H7 (cell line): ENCODE results near the gene CCDC12. TPM values are rescaled to one million over a fixed set of nuclear protein-coding genes. Genes with fewer than 3 reads are reported as not detected.

Source experiments
- DNase-seq: peaks from one replicate; pipeline ENCODE4 v3.0.0; 2012
- H3K27me3 ChIP-seq: 2 replicates; pipeline ENCODE4 v1.6.0; 2011; ENCODE audit warnings: mild to moderate bottlenecking, low read length; ENCODE audit not compliant: control insufficient read depth, insufficient read depth
- H3K36me3 ChIP-seq: replicated peaks from 2 replicates; pipeline ENCODE4 v1.5.1; 2011; ENCODE audit warnings: low read length; ENCODE audit not compliant: control insufficient read depth, insufficient read depth
- H3K4me3 ChIP-seq: 2 replicates; pipeline ENCODE4 v1.5.1; 2011; ENCODE audit warnings: low read depth, mild to moderate bottlenecking, control low read depth, low read length, moderate library complexity; ENCODE audit not compliant: insufficient read depth
- total RNA-seq: library from RNA; depleted of rRNA; stranded (reverse); fragments of >200 nt; shearing (Covaris generic); gene quantifications from 2 replicates; pipeline ENCODE4 v1.2.3, GENCODE V29; 2014

CCDC12 gene
- total RNA-seq, 1 experiment from 2014 or later = 40.0 TPM

DNA sequence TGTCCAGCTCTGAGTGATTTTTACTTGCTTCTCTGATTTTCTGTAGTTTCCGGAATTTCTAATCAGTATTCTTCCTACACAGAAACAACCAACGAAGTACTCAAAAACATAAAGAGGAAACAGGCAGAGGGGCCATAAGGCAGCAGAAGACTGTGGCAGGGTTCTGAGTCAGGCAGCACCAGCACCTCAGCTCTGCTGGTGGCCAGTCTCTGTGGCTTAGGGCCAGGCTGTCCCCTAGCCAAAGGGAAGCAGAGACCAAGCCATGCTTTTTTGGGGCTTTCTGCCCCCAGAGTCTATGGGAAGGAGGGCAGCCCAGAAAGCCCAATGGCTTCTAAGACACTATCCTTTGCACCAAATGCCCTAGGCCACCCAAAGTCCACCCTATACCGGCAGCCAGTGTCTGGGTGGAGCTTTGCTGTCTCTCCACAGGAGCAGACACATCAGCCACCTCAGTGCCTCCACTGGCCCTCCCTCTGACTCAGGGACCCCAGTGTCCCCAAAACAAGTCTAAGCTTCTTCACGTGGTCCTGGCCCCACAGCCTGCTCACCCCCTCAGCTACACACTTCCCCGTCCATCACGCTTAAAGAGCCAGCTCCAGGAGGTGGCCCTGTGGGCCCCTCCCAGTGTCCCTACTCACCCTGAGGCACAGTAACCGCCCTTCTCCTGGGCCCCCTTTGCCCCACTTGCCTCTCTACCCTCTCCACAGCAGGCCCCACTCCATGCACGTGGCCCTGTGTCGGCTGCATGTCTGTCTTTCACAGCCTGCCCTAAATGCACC, 46.2 kb downstream of the CCDC12 start:
- H3K27me3 ChIP-seq = no peaks in the 10 kb centered on the region
- H3K36me3 ChIP-seq = peaks cover 13% of the 10 kb centered on the region
- DNase-seq = no peak
- H3K4me3 ChIP-seq = no peak overlapping the region

DNA sequence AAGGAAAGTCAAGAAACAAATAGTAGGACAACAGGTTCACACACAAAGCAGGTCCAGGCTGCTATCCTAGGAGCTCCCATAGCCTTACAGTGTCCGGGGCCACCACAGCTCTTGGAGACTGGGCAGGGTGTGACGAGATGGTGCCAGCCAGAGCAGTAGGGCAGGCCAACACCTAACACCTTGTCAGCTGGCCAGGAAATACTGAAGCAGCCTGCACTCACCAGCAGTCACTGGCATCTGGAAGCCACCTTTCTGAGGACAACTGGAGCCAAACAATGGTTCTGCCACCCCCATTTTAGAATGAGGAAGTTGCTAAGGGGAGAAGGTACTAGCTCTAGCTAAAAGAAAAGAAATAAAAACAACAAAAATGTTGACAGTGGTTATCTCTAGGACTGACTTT, 47.2 kb downstream of the CCDC12 start:
- Histone ChIP-seq H3K4me3 (no peak overlapping the region), H3K27me3 (no peaks in the 10 kb centered on the region), H3K36me3 (peaks cover 15% of the 10 kb centered on the region)
- no peak for DNase-seq

DNA sequence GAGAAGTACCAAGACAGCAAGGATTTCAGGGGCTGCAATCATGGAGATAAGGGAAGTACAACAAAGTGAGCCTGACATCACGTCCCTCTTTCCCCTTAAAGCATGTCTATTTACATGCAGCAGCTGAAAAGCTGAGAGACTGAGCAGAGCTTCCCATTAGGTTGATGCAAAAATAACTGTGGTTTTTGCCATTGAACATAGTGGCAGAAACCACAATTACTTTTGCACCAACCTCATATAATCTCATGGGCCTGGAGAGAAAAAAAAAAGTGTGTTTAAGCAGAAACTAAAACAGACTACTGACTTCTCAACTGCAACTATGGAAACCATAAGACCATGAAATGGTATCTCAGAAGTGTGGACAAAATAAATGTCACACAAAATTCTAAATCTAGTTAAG, 48.3 kb downstream of the CCDC12 start:
- DNase-seq = no peak
- H3K36me3 ChIP-seq = peaks cover 20% of the 10 kb centered on the region
- H3K27me3 ChIP-seq = no peaks in the 10 kb centered on the region
- no peak overlapping the region for H3K4me3 ChIP-seq

DNA sequence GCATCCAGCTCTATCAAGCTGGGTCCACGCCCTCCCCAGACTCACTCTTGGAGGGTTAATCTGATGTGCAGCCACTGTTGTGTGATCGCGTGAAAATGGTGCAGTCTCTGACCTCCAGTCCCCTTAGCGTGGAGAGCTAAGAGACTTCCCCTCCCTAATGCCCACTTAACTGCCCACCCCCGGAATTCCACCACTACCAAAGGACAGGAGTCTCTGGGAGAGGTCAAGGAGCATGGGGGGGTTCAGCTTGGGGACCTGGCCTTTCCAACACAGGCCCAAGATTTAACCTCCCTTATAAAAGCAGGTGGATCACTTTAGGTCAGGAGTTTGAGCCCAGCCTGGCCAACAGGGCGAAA, 48.8 kb downstream of the CCDC12 start:
- H3K27me3 ChIP-seq = no peaks in the 10 kb centered on the region
- peaks cover 24% of the 10 kb centered on the region for H3K36me3 ChIP-seq
- no peak for DNase-seq
- no peak overlapping the region for H3K4me3 ChIP-seq

DNA sequence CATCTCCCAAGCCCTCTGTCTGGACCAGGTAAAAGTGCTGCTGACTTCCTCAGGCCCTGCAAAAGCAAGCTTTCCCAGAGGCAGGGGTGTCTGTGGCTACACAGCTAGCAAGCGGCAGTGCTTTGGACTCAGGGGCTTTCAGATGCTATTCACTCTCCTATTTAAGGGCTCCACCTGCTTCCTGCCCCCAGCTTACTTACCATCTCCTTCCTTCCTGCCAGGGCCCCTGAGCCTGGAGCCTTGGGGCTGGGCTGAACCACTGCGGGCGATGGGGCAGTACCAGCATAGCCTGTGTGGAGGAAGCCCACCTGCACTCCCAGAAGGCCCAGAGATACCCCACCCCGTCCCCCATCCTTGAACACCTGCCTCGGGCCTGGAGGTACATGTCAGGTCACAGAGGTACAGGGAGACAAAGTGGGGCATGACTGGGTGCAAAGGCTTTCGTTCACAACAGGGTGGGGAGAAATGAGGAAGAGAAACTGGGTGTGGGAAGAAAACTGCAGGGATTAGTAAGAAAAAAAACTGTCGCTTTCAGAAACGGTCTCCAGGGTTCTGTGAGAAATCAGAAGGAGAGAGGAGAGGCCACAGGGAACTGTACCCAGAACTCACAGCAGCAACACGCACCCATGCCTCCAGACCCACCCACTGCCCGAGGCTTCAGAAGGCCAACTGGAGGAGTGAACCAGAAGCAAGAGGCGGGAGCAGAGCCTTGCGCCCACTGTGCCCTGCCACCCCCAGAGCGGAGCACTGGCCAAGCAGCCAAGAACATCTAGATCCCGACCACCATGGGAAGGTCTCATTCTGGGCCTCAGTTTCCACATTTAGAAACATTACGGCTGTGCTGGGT, 49.5 kb downstream of the CCDC12 start:
- Histone ChIP-seq H3K36me3 (peaks cover 29% of the 10 kb centered on the region), H3K27me3 (no peaks in the 10 kb centered on the region), H3K4me3 (no peak overlapping the region)
- DNase-seq = no peak

DNA sequence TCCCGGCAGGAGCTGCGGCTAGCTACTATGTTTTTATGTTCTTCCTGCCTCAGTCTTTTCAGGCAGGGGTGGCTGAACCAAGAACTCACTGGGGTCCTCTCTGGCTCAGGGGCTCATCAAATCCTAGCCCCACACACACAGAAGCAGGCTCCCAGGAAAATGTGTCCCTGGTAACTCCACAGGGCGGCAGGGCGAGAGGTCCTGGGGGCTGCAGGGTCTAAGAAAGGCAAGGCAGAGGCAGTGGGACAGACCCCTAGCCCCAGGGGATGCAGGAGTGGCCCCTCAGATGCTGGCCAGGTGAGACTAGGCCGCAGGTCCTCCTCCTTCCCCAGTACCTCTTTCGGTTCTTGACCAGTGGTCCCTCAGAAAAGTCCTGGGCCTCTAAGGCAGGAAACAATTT, 50.1 kb downstream of the CCDC12 start:
- H3K4me3 ChIP-seq = no peak overlapping the region
- DNase-seq = no peak
- H3K27me3 ChIP-seq = no peaks in the 10 kb centered on the region
- H3K36me3 ChIP-seq = peaks cover 33% of the 10 kb centered on the region

DNA sequence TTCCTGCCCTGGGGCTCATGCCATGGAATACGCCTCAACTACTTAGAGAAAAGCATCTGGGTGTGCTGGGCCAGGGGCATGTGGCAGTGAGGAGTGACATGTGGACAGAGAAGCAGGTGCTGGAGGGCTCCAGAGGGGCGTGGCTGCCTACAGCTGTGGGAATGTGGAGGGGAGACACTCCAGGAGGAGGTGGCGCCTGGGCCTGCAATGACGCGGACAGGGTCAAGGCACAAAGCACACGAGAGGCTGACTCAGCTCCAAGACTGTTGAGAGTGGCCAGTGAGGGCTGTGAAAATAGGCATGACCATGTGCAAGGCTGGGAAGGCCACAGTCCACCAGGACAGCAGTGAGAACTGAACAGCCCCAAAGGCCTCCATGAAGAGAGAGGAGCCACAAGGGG, 50.5 kb downstream of the CCDC12 start:
- H3K4me3 ChIP-seq = no peak overlapping the region
- peaks cover 36% of the 10 kb centered on the region for H3K36me3 ChIP-seq
- DNase-seq = no peak
- H3K27me3 ChIP-seq = no peaks in the 10 kb centered on the region

DNA sequence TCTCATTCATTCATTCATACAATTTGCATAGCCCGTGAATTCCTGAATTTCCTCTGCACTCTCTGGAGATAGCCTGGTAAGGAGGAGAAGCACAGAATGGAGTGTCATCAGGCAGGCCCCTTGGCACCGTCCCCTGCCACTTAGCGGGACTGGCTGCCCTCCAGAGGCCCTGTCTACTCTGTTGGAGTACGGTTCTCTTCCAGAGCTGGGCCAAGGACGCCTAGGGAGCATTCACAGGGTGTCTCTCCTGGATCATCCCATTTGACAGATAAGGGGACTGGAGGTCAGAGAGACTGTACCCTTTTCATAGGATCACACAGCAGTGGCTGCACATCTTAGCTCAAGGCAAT, 51.0 kb downstream of the CCDC12 start:
- Histone ChIP-seq H3K27me3 (no peaks in the 10 kb centered on the region), H3K4me3 (no peak overlapping the region), H3K36me3 (peaks cover 41% of the 10 kb centered on the region)
- DNase-seq = no peak

DNA sequence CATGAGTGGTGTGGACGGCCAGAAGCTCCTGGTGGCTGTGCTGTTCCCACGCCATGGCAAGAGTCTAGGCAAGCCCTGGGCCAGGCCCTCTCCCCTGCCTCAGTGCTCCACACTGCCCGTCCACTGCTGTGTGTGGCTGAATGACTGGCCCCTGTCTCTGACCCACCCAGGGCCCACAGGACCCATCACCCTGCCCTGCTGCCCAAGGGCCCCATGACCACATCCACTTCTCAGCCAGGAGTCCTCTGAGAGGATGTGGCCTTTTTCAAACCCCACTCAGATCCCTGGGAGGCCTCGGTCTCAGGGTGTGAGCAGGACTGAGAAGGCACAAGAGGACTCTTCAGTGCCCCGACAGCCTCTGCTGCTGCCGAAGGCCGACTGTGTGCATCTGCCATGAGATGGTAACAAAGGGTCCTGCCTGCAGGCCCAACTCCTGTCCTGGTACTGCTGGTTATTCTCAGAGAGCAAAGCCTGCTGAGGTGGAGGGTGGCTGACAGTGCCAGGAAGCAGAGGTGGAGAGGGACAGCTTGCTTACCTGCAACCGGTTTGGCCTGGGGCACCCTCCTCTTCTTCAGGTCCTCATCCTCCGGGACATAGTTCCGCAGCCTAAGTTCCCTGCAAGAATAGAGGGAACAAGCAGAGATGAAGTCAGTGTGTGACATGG, 51.5 kb downstream of the CCDC12 start:
- Histone ChIP-seq H3K27me3 (no peaks in the 10 kb centered on the region), H3K36me3 (peaks cover 43% of the 10 kb centered on the region), H3K4me3 (no peak overlapping the region)
- DNase-seq = no peak

DNA sequence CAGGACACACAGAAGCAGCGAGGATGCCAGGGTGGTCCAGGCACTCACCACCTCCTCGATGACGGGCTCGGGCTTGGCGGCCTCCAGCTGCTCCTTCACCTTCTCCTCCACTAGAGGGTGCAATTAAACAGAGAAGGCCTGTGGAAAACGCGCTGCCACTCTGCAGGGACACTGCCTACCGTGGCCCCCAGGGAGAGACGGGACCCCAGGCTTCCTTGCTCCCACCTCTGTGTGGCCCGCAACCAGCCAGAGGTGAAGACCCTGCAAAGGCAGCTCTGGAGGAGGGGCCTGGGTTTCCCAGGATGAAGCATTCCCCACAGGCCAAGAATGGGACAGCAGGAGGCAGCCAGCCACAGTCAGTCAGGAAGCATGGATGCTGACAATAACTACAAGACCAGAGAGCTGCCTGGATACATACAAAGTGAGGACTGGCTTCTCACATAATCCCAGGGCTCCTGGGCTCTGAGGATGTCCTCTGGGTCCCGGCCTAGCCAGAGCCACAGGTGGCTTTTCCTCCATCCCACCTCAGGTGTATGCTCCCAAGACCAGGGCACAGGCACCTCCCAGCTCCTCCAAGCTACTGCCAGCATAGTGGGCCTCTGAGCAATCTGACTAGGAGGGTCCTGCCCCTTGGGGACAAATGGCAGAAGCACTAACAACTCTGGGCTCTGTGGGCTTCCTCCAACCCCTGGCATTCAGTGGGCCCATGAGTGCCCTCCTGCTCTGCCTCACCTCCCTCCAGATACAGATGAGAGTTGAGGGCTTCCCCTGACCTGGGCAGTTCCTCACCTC, 52.8 kb downstream of the CCDC12 start:
- H3K36me3 ChIP-seq = peaks cover 42% of the 10 kb centered on the region
- no peak overlapping the region for H3K4me3 ChIP-seq
- DNase-seq = peak; percentile 92
- no peaks in the 10 kb centered on the region for H3K27me3 ChIP-seq

DNA sequence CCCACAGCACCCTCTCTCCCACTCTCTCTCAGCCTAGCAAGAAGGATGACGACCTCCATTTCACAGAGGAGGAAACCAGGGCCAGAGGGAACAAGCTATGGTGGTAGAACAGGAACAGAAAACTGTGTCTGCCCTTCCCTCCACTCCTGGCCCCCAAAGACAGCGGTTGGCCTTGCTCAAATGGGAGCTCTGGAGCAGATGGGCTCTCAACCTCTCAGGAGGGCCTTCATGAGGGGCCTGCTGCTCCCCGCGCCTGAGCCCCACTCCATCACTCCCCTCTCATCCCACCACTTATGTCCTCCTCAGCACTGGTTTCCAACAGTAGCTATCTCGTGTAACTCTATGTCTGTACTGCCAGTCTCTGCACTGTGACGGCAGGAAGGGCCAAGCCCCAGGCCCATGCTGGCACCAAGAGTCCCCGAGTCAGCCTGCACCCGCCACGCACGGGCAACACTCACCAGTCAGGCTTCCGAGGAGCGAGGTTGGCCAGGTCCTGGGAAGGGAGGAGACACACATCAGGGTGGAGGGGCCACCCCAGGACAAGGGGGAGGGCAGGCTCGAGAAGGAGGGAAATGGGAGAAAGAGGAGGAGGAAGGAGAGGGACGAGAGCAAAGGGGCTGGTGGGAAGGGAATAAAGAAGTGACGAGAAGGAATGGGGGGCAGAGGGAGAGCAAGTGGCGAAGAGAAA, 53.5 kb downstream of the CCDC12 start:
- no peak for DNase-seq
- Histone ChIP-seq H3K27me3 (no peaks in the 10 kb centered on the region), H3K4me3 (no peak overlapping the region), H3K36me3 (peaks cover 41% of the 10 kb centered on the region)

DNA sequence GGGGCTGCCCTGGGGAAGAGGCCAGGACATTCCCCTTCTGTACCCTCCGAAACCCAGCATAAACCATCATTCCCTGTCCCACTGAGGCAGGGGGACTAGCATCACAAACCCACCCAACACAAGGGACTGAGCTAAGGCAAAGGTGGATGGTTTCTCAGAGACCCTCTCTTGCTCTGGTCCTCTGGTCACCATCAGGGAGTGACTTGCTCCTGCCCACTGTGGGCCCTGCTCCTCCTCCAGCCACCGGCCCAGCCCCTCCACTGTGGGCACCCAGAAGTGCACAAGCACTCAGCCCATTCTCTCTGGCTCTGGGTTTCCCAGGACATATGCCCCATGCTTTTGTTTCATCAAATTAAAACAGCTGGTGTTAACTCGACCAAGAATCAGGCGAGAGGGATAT, 54.1 kb downstream of the CCDC12 start:
- Histone ChIP-seq H3K36me3 (peaks cover 38% of the 10 kb centered on the region), H3K27me3 (no peaks in the 10 kb centered on the region), H3K4me3 (no peak overlapping the region)
- no peak for DNase-seq

DNA sequence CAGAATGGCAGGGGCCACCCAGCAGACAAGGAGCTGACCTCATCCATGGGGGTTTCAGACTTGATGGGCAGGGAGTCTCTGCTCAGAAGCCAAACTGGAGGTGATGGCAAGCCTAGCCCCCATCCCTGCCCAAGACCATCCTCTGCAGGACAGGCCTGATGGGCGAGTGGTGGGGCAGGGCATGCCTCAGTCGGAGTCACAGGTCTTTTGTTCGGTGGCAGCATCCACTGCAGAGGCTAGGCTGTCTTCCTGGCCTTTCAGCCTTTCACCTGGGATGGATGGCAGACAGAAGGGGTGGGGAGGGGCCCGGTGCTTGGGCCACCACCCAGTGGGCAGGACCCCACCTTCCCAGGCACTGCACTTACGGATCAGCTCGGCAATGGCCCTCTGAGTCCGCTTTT, 54.7 kb downstream of the CCDC12 start:
- Histone ChIP-seq H3K4me3 (no peak overlapping the region), H3K36me3 (peaks cover 37% of the 10 kb centered on the region), H3K27me3 (no peaks in the 10 kb centered on the region)
- no peak for DNase-seq

DNA sequence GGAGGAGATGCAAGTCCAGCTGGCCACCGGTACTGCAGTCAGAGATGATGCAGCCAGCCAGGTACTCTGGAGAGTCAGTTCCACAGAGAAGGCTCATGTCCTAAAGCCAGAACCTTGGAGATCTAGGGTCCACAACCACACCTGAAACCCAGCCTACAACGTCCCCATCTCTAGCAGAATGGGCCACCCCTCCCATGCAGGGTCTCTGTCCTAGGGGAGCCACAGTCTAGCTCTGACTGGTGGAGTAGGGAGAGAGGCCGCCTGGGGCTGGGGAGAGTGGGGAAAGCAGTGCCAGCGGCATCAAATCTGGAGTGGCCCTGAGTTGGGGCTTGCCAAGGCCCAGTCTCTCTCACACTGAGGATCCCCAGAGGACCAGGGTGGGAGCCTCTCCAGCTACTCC, 55.5 kb downstream of the CCDC12 start:
- peaks cover 35% of the 10 kb centered on the region for H3K36me3 ChIP-seq
- no peak overlapping the region for H3K4me3 ChIP-seq
- H3K27me3 ChIP-seq = no peaks in the 10 kb centered on the region
- no peak for DNase-seq
